HG03378 (cell line): Measurements from ENCODE around the gene EDN2.

Experiments used
- ATAC-seq: cut with Tn5 transposase; IDR thresholded peaks from one replicate; pipeline ENCODE4 v1.9.1; 2021; ENCODE audit warnings: mild to moderate bottlenecking, moderate library complexity; ENCODE audit not compliant: unreplicated experiment

EDN2 gene

GRCh38 chr1:41484402-41485241 is at the start of gene EDN2:
Gene EDN2, minus strand, starts transcription at chr1:41484683. Its CDS starts 82 bp downstream, at chr1:41484601.
- ATAC-seq: no peak

GRCh38 chr1:41533731-41534080 is 49.2 kb upstream of the EDN2 start:
- ATAC-seq: no peak

- ATAC-seq: no peak
Observed at GRCh38 chr1:41533016-41533730, 48.7 kb upstream of the EDN2 start.

- ATAC-seq: no peak
Observed at GRCh38 chr1:41532206-41532975, 47.9 kb upstream of the EDN2 start.

GRCh38 chr1:41530411-41530810 is 45.9 kb upstream of the EDN2 start:
- no peak for ATAC-seq

- no peak for ATAC-seq
Observed at GRCh38 chr1:41529621-41530395, 45.3 kb upstream of the EDN2 start.

GRCh38 chr1:41528726-41529605 is 44.5 kb upstream of the EDN2 start:
- no peak for ATAC-seq

GRCh38 chr1:41528106-41528505 is 43.6 kb upstream of the EDN2 start:
- no peak for ATAC-seq

GRCh38 chr1:41526956-41527561 is 42.6 kb upstream of the EDN2 start:
- ATAC-seq: no peak

GRCh38 chr1:41525891-41526587 is 41.6 kb upstream of the EDN2 start:
- ATAC-seq: no peak

GRCh38 chr1:41524676-41525675 is 40.5 kb upstream of the EDN2 start:
- ATAC-seq: no peak

GRCh38 chr1:41523949-41524675 is 39.6 kb upstream of the EDN2 start:
- ATAC-seq: no peak

- ATAC-seq: no peak
Observed at GRCh38 chr1:41523071-41523470, 38.6 kb upstream of the EDN2 start.

- ATAC-seq: no peak
Observed at GRCh38 chr1:41521766-41522165, 37.3 kb upstream of the EDN2 start.

- no peak for ATAC-seq
Observed at GRCh38 chr1:41520951-41521752, 36.7 kb upstream of the EDN2 start.

- ATAC-seq: no peak
Observed at GRCh38 chr1:41519667-41520066, 35.2 kb upstream of the EDN2 start.
